Occipital lobe (tissue), 2 donors: ENCODE results near the gene PWWP2B. TPM values are rescaled to one million over a fixed set of nuclear protein-coding genes. Genes with fewer than 3 reads are reported as not detected.

ENCODE experiments used
- DNase-seq: peaks from one replicate; lab custom pipeline; 2025; lab: John Stamatoyannopoulos, UW
- total RNA-seq: library from RNA; depleted of rRNA; stranded (reverse); fragments of >200 nt; gene quantifications from one replicate; pipeline ENCODE4 v1.2.3, GENCODE V29; 2014

PWWP2B gene
- total RNA-seq, 1 donor from 2014 or later = 5.6 TPM

DNA sequence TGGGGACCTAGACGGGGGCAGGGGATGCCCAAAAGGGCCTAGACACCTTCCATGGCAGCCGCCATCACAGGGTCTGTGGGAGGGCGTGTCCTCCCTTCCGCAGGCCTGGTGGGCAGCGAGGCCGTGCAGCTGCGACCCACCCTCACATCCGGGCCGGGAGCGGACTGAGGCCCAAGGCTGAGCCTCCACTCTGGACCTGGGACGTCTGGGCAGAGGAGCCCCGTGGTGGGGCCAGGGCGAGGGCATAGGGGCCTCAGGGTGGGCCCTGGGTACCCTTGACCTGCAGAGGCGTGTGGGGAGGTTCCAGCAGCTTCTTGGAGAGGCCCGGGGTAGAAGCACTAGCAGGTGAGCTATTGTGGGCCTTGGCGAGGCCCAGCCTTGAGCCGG is 49.2 kb downstream of the PWWP2B start:
- no peak for DNase-seq

DNA sequence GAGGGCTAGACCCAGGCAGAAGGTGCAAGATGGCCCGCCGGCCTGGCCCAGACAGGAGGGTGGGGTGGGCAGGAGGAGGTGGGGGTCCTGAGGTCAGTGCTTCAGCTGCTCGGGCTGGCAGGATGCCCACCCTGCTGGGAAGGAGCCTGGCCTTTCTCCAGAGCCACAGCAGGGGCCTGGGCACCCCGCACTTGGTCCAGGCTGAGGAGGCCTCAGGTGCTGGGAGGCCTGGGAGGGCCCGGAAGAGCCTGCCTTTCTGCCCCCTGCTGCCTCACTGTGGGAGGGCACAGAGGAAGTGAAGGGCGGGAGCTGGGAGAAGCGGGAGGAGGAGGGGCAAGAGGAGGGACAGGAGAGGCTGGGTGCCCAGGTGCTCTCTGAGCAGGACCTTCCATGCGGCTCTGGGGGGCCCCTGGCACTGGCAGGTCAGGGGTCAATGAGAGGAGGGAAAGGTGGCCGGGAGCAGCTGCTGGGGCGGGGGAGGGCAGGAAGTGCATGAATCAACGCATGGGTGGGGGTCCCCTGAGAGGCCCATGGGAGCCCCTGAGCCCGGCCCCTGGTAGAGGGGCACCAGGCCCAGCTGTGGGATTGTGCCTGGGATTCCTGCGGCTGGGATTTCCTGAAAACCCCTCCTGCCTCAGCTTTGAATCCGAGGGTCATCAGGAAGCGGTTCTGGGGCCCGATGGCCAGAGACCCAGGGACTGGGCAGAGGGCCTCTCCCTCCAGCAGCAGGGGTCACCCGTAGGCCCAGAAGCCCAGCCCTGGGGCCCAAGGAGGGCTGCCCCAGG is 49.9 kb downstream of the PWWP2B start:
- no peak for DNase-seq

DNA sequence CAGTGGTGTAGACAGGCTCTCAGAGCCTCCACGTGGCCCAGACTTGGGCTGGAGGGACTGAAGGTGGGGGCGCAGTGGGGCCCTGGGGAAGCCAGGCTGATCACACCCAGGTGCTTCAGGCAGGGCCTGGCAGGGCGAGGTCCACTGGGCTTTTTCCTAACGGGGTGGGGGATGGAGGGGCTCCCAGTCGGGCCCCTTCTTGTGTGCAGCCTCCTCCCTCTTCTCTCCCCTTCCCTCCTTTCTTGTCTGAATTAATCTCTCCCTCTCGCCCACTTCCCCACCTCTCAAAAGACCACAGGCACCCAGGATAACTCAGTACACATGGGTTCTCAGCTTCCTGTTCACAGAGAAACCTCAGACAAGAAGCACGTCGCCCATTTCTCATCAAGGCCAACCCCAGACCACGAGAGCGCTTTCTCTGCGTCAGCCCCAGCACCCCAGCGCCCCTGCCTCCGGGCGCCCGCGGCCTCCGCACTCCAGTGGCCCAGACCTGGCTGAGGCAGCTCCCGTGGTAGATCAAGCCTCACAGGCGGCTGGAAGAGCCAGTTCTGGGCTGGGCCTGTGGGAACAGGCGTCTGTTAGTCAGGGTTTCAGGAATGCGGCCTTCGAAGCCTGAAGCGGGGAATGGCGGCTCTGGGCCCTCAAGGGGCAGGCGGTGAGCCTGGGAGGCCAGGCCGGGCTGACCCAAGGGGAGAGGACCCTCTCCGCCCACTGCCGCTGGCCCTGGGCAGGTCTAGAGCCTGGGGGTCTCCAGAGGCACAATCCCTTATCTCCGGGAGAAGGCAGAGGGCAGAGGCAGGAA is 50.6 kb downstream of the PWWP2B start:
- no peak for DNase-seq

DNA sequence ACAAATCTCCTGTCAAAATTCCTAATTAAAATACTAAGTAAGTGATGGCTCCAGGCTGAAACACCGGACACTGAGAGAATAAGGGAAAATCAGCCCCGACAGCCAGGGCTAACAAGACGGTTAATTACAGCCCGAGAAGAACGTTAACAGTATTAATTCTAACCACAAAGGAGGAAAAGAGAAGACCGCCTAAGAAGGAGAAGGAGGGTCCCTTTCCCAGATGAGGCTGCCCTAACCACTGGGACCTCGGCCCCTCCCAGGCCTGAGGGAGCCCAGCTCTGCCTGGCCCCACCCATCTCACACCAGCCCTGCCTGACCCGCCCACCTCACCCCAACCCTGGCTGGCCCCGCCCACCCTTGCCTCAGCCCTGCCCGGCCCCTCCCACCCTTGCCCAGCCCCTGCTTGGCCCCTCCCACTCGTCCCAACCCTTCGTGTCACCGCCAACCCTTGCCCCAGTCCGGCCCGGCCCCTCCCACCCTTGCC is 51.3 kb downstream of the PWWP2B start:
- DNase-seq = no peak

DNA sequence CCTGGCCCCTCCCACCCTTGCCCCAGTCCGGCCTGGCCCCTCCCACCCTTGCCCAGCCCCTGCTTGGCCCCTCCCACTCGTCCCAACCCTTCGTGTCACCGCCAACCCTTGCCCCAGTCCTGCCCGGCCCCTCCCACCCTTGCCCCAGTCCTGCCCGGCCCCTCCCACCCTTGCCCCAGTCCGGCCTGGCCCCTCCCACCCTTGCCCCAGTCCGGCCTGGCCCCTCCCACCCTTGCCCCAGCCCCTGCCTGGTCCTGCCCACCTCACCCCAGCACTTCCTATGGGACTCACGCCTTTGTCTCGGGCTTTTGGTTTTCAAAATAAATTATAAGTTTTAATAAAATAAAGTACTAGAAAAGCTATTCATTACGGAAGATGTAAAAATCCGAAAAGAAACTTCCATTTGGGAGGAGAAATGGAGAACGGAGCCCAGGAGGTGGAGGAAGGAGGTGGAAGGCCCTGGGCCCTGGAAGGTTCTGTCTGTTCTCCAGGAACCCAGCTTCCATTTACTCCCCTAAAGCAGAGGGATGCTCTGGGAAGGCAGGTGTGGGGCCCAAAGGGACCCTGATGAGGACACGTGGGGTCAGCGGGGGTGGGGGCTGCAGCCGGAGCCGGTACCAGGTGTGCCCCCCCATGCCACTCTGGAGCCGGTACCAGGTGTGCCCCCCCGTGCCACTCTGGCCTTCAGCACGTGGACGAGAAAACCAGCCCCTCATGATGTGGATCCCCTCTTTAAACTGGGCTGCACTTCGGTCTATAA is 52.2 kb downstream of the PWWP2B start:
- no peak for DNase-seq

DNA sequence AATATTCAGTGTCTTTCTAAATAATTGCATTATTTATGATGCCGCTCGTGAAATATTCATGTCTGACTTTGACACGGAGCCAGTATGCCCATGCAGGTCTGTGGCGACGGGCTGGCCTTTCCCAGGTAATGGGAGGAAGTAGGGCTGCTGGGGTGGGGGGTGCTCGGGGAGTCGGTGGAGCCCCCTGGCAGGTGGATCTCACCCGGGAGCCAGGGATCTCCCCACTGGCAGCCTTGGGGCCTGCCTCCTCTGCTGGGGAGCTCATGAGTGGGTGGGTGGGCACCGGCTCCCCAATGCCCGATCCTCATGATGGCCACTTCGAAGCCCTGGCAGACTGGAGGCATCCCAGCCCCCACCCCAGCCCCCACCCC is 52.8 kb downstream of the PWWP2B start:
- DNase-seq = no peak

DNA sequence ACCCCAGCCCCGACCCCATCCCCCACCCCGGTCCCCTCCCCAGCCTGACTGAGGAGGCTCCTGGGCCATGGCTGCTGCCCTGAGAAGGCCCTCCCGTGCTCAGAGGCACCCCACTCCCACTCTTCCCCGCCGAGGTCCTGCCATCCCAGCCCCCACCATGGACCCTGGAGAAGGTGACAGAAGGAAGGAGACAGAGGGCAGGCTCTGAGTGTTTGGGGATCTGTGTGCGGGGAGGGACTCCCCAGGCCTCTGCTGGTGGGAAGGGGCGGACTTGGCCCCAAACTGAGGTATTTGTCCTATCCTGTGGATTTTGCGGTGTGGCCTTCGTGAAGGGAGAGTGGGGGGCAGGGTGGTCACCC is 53.4 kb downstream of the PWWP2B start:
- no peak for DNase-seq

DNA sequence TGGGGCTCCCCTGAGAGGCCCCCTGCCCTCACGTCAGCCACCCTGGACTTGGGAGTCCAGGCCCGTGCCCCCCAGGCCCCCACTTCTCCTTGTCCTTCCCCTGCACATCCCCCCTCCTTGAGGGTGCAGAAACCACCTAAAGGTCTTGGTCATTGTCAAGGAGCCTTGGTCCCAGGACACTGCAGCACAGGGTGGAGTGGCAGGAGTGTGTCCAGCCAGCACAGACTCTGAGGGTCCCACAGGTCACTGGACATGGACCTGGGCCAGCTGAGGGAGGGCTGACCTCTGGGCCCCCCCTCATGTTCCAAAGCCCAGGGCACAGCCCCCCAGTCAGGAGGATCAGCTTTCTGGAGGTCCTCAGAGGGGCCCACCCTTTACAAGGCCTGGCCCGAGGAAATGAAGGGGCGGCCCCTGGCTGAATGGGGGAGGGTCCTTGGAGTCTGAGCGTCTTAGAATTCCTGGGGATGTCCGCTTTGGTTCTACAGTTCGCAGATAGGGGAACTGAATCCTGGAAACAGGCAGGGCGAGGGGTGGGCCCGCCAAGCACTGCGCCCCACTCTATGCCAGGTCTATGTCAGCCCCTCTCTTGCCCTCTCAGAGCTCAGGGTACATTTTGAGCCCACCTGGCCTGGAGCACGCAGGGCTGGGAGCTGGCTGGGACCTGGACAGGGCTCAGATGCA is 54.0 kb downstream of the PWWP2B start:
- DNase-seq = no peak

DNA sequence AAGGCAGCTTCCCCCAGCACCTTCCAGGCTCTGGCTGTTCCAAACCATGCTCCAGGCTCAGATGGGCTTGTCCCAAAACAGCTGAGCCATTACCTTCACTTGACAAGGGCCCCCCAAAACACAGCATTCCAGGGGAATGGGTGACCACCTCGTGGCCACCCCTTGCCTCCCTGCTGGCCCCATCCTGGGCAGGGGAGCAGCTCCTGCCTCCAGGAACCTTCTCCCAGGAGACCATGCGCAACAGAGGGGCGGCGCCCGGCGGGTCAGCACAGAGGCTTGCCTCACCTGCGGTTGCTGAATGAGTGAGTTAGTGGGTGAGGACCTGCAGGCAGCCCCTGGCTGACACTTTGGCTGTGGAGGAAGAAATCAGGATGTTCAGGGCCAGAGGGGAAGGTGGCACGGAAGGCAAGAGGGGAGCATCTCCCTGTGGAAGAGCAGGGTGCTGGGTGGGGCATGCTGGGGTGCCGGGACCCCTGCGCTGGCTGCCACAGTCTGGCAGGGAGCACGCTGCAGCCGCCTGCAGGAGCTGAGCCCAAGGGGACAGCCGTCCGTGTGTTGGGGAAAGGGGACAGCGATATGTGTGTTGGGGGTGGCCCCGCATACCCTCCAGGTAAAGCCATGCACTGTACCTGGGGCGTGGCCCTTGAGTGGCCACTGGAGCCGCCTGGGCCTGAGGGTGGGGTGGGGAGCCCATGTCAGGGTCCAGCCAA is 54.7 kb downstream of the PWWP2B start:
- DNase-seq = no peak

DNA sequence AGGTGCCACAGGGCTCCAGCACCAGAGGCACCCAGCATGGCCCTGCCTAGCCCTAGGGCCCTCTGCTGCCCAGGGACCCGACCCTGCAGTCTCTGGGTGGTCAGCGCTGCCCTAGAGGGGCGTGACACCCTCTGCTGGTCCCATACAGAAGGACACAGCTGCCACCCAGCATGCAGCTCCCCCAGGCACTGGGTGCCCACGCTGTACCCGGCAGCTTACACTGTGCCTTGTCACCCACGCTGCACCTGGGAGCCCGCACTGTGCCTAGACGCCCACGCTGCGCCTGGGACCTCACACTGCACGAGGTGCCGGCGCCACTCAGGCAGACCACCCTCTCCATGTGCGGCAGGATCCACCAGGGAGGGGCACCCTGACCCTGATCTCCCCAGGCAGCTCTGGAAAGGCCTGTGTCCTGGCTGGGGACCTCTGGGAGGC is 55.2 kb downstream of the PWWP2B start:
- DNase-seq = no peak

DNA sequence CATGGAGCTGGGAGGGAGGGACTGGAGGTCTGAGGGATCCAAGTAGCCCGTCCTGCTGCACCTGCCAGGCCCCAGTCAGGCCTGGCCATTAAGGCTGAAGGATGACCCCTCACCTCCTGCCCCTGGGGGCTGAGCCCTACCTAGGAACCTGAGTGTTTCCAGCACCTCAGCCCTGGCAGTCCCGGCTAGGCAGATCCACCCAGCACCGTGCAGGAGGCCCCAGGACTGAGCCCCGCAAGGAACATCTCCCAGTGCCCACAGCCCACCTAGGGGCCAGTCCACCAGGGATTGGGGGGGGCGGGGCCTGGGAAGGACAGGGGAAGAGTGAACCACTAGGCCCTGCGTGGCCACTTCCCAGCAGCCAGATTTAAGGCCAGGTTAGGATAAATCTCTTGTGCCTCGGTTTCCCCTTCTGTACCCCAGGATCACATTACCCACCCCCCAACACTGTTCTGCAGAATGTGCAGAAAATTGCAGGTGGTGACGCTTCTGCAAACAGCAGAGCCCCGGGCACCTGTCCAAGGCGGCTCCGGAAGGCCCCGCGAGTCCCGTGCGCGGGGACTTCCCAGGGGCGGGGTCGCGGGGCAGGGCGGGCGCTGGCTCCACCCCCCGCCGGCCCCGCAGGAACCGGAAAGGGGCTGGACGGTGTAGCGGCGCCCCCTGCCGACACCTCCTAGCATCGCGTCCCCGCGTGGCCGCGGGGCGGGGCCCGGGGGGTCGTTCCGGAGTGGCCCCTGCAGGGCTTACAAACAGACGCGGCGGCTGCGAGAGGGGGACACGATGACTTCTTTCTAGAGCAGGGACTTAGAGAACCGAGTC is 55.9 kb downstream of the PWWP2B start:
- peak; percentile 31 for DNase-seq

DNA sequence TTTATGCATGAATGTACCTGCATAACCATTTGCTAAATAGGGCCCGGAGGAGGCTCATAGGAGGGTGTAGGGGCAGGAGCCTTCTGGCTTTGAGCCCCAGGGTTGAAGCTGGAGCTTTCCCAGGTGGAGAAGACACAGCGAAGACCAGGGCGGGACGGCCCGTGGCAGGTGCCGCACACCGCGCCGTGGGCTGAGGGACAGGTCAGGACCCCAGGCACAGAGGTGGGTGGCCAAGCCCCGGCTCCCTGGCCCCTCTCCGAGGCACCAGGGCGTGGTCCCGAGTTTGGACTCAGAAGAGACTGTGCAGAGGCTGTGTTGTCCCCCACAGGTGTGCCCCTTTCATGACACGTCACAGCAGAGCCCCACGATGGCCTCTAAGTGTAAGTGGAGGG is 56.5 kb downstream of the PWWP2B start:
- no peak for DNase-seq

DNA sequence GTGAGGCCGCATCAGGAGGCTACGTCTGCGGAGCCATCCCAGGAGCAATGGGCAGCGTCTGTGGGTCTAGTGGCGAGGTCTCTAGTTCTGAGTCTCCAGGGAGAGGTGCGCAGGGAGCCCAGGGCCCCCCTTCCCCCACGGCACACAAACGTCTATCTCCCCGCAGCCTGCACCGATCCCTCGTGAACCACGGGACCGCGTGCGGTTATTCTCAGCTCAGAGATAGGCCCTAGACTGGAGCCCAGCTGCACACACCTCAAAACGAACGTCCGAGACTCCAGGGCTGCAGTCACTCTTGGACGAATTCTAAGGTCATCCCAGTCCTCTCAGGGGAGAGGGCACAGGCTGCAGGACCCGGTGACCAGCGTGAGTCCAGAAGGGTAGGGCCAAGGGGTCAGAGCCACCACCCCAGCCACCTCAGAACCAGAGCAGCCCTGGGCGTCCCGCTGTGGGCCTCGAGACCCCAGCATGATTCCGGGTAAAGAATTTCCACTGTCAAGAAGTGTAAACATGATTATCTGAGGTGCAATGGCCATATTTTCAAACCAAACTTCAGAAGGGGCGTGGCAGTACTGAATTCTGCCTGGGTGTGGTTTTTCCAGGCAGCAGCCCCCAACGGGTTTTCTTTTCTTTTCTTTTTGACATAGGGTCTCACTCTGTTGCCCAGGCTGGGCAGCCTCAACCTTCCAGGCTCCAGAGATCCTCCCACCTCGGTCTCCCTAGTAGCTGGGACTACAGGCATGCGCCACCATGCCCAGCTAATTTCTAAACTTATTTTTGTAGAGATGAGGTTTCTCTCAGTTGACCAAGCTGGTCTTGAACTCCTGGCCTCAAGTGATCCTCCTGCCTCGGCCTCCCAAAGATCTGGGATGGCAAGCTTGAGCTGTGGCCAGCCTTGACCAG is 57.5 kb downstream of the PWWP2B start:
- DNase-seq = no peak

DNA sequence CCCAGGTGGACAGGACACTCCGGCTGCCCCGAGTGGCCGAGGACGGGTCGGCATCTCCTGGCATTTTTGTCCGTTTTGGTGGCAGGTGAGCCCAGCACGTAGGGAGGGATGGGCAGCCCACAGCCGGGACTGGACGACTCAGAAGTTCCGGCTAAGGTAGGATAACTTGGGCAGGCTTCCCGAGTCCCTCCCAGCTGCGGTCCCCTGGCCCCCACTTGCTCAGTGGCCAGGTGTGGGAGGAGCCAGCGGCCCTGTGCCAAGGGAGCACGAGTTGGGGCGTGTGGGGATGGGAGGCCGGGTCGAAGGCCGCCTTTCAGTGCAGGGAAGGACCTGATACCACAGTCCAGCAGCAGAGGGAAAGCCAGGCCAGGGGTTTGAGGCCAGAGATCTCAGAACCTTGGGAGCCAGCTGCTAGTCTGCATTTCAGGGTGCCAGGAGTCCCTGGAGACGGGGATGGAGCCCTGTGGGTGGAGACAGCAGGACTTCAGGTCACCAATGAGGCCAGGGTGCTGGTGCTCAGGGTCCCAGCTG is 58.5 kb downstream of the PWWP2B start:
- DNase-seq = no peak

DNA sequence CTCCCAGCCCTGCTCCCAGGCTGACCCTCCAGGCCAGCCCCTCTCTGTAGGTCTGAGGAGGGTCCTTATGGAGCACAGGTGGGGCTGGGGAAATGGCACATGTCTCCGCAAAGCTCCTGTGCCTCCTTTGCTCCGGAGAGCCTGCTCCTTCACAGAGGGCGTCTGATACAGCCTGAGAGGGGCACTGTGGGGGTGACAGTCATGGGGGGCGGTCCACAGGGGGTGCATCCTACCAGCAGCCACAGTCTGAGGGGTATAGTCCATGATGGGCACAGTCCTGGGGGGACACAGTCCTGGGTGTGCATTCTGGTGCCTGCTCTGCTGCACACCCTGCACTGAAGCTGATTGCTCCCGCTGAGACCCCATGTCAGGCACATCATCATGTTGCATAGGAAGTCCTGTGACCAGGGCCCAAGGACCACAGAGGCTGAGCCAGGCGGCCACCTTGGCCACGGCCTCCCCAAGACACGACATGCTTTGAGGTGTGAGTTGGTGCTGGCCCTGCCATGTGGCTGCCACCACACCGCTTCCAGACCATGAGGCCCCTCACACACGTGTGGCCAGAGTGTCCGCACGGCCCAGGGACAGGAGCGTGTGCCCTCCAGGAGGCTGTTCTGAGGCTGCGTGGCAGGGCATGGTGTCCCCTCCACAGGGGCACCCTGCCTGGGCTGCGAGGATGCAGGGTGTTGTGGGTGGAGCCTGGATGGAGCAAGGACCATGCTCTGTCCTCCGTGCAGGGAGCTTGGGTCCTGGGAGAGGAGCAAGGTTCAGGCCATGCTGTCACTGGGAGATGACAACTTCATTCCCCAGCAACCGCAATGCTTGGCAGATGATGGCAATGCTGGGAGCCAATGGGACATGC is 59.2 kb downstream of the PWWP2B start:
- DNase-seq = no peak

DNA sequence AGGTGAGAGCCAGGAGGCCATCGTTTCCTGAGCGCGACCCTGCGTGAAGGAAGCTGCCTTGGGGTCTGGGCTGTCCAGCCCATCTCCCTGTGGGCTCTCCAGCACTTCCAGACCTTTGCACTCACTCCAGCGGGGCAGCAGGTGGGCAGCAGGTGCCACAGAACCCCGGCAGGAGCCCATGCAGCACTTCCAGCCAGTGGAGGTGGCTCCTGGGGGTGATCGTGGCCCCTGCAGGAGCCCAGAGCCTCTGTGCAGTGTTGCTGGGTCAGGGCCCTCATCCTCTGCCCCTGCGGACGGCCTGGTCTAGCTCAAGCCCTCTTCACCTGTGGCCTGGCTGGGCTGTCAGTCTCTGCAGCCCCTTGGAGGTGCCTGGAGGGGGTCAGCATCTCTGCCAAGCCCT is 59.9 kb downstream of the PWWP2B start:
- DNase-seq = no peak

DNA sequence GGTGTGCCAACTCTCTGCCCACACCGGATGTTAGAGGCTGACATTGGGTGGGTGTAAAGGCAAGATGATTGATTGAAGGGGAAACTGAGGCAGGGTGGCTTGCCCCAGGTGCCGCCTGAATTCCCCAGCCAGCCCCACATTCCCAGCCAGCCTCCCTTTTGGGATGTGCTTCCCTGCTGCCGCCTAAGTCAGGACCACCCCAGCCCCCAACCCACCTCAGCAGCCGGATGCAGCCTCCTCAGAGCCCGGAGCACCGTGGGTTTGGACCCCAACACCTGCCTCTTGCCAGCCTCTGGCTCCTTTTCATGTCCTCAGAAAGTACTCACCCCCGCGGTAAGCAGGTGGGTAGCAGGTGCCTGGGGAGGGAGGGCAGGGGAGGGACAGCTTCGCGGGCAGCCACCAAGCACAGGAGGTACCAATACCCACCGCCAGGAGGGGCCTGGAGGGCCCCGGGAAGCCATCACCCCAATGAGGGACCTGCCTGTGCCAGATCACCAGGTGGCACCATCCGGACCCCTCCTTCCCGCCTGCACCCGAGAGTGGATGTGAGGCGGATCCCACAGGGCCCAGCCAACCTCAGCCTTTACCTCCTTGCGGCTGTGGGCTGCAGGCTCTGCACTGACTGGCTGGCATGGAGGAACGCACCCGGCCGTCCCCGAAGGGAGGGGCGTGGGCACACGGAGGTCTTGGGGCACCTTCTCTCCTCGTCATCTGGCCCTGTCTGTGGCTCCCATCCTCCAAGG is 60.5 kb downstream of the PWWP2B start:
- no peak for DNase-seq
